Mucosa of stomach (tissue), 1 donor: Measurements from ENCODE around the gene SUCO.

Experiments used
- H3K27me3 ChIP-seq: one replicate; pipeline ENCODE4 v1.7.0; 2013; ENCODE audit warnings: mild to moderate bottlenecking, low read length; ENCODE audit not compliant: control insufficient read depth, insufficient read depth
- H3K36me3 ChIP-seq: one replicate; pipeline ENCODE4 v1.7.0; 2013; ENCODE audit warnings: low read length; ENCODE audit not compliant: control insufficient read depth, insufficient read depth
- H3K4me1 ChIP-seq: one replicate; pipeline ENCODE4 v1.7.0; 2013; ENCODE audit warnings: mild to moderate bottlenecking, low read length; ENCODE audit not compliant: control insufficient read depth, insufficient read depth
- H3K4me3 ChIP-seq: one replicate; pipeline ENCODE4 v1.7.0; 2013; ENCODE audit warnings: low read length
- H3K9ac ChIP-seq: one replicate; pipeline ENCODE4 v1.7.0; 2013; ENCODE audit warnings: mild to moderate bottlenecking, low read length, moderate library complexity
- H3K9me3 ChIP-seq: one replicate; pipeline ENCODE4 v1.7.0; 2013; ENCODE audit warnings: mild to moderate bottlenecking, low read length, moderate library complexity; ENCODE audit not compliant: control insufficient read depth
- donor health status: Pancreatic carcinoma.

The SUCO gene

GRCh38 chr1:172529304-172529703 lies 3.6 kb upstream of the SUCO start:
- Histone ChIP-seq H3K9ac (no peak overlapping the region), H3K36me3 (no peaks in the 10 kb centered on the region), H3K4me3 (no peak overlapping the region), H3K4me1 (no peaks in the 10 kb centered on the region), H3K27me3 (no peaks in the 10 kb centered on the region), H3K9me3 (no peaks in the 10 kb centered on the region)

GRCh38 chr1:172530000-172530399 lies 3.0 kb upstream of the SUCO start:
- Histone ChIP-seq H3K9me3 (no peaks in the 10 kb centered on the region), H3K27me3 (no peaks in the 10 kb centered on the region), H3K9ac (no peak overlapping the region), H3K4me3 (no peak overlapping the region), H3K4me1 (peaks cover 2% of the 10 kb centered on the region), H3K36me3 (no peaks in the 10 kb centered on the region)

- H3K9me3 ChIP-seq, result no peaks in the 10 kb centered on the region
- peak overlapping the region; percentile 83 for H3K4me3 ChIP-seq
- H3K4me1 ChIP-seq, result peaks cover 16% of the 10 kb centered on the region
- H3K27me3 ChIP-seq, result no peaks in the 10 kb centered on the region
- peak overlapping the region; percentile 89 for H3K9ac ChIP-seq
- no peaks in the 10 kb centered on the region for H3K36me3 ChIP-seq
These were observed 1.4 kb upstream of the SUCO start for GRCh38 chr1:172531412-172532182.

GRCh38 chr1:172532183-172532699 lies 709 bp upstream of the SUCO start:
- H3K9me3 ChIP-seq, result no peaks in the 10 kb centered on the region
- H3K27me3 ChIP-seq, result no peaks in the 10 kb centered on the region
- H3K4me1 ChIP-seq, result peaks cover 20% of the 10 kb centered on the region
- H3K36me3 ChIP-seq, result no peaks in the 10 kb centered on the region
- H3K9ac ChIP-seq, result peak overlapping the region; percentile 89
- peak overlapping the region; percentile 83 for H3K4me3 ChIP-seq

- H3K27me3 ChIP-seq, result no peaks in the 10 kb centered on the region
- H3K9ac ChIP-seq, result peak overlapping the region; percentile 85
- no peaks in the 10 kb centered on the region for H3K9me3 ChIP-seq
- peaks cover 20% of the 10 kb centered on the region for H3K4me1 ChIP-seq
- no peaks in the 10 kb centered on the region for H3K36me3 ChIP-seq
- peak overlapping the region; percentile 95 for H3K4me3 ChIP-seq
These were observed 682 bp downstream of the SUCO start for GRCh38 chr1:172533513-172534151.

GRCh38 chr1:172536256-172536655 lies 3.3 kb downstream of the SUCO start:
- H3K9me3 ChIP-seq, result no peaks in the 10 kb centered on the region
- peaks cover 20% of the 10 kb centered on the region for H3K4me1 ChIP-seq
- no peak overlapping the region for H3K4me3 ChIP-seq

GRCh38 chr1:172537366-172537765 lies 4.4 kb downstream of the SUCO start:
- no peaks in the 10 kb centered on the region for H3K27me3 ChIP-seq
- H3K4me1 ChIP-seq, result peaks cover 20% of the 10 kb centered on the region
- no peaks in the 10 kb centered on the region for H3K36me3 ChIP-seq
- no peak overlapping the region for H3K4me3 ChIP-seq
- no peak overlapping the region for H3K9ac ChIP-seq
- no peaks in the 10 kb centered on the region for H3K9me3 ChIP-seq

More at GRCh38 chr1:172536256-172536655, 3.3 kb downstream of the SUCO start:
- Histone ChIP-seq H3K9ac (no peak overlapping the region), H3K27me3 (no peaks in the 10 kb centered on the region), H3K36me3 (no peaks in the 10 kb centered on the region)

- H3K9ac ChIP-seq, result no peak overlapping the region
- no peak overlapping the region for H3K4me3 ChIP-seq
- H3K9me3 ChIP-seq, result no peaks in the 10 kb centered on the region
- H3K27me3 ChIP-seq, result no peaks in the 10 kb centered on the region
- no peaks in the 10 kb centered on the region for H3K36me3 ChIP-seq
- peaks cover 20% of the 10 kb centered on the region for H3K4me1 ChIP-seq
These were observed 5.0 kb downstream of the SUCO start for GRCh38 chr1:172537827-172538391.

GRCh38 chr1:172540635-172541034 lies 7.7 kb downstream of the SUCO start:
- H3K4me1 ChIP-seq, result peaks cover 24% of the 10 kb centered on the region

GRCh38 chr1:172544481-172545104 lies 11.6 kb downstream of the SUCO start:
- Histone ChIP-seq H3K9me3 (no peaks in the 10 kb centered on the region), H3K36me3 (no peaks in the 10 kb centered on the region), H3K4me3 (no peak overlapping the region), H3K9ac (no peak overlapping the region), H3K27me3 (no peaks in the 10 kb centered on the region), H3K4me1 (peaks cover 15% of the 10 kb centered on the region)

More at GRCh38 chr1:172540635-172541034, 7.7 kb downstream of the SUCO start:
- H3K27me3 ChIP-seq, result no peaks in the 10 kb centered on the region
- H3K9me3 ChIP-seq, result no peaks in the 10 kb centered on the region
- H3K4me3 ChIP-seq, result no peak overlapping the region
- H3K9ac ChIP-seq, result no peak overlapping the region
- H3K36me3 ChIP-seq, result no peaks in the 10 kb centered on the region

GRCh38 chr1:172545396-172546004 lies 12.6 kb downstream of the SUCO start:
- Histone ChIP-seq H3K36me3 (no peaks in the 10 kb centered on the region), H3K27me3 (no peaks in the 10 kb centered on the region), H3K9ac (no peak overlapping the region), H3K4me3 (no peak overlapping the region), H3K4me1 (peaks cover 21% of the 10 kb centered on the region), H3K9me3 (no peaks in the 10 kb centered on the region)
